Uterus (tissue), 2 donors: Measurements from ENCODE around the gene CCL5.

Experiments
- POLR2A ChIP-seq, 2 donors: fragments of 450-650 bp; IDR thresholded peaks; one replicate each; pipeline ENCODE4 v1.6.1; 2016; ENCODE audit warnings: antibody characterized with exemption in 2 of 2, mild to moderate bottlenecking in 1 of 2, moderate library complexity in 1 of 2
- TF ChIP-seq, protein P1 (sequence below), 4 experiments: fragments of 200-600 bp in 2 of 4; fragments of 450-650 bp in 2 of 4; sonication (generic) in 2 of 4; IDR thresholded peaks; one replicate each; pipeline ENCODE4 v1.5.1; 2016 to 2019; ENCODE audit warnings: antibody characterized with exemption in 4 of 4, mild to moderate bottlenecking in 2 of 4, moderate library complexity in 1 of 4

DNA sequence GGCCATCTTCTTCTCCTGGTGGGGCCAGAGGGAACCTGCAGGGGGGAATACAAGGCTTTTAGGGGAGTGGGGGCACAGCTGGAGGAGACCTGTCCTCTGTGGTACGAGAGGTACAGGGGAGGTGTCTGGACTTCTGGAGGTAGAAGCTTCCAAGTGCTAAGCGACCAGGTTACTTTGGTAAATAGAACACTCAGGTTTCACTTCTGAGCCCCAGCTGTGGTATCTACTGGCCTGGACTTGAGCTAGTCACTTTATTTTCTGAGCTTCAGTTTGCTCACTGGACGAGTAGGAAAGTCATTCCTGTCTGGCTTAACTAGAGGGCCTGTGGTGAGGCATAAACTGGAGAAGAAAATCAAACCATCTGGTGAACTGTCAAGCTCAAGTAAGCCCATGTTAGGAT lies 11.4 kb downstream of the CCL5 start, which contains the start of gene HEATR9:
- TF ChIP-seq POLR2A (IDR thresholded peaks at IDR 0.05) = no peak
- TF ChIP-seq, protein P1, sequence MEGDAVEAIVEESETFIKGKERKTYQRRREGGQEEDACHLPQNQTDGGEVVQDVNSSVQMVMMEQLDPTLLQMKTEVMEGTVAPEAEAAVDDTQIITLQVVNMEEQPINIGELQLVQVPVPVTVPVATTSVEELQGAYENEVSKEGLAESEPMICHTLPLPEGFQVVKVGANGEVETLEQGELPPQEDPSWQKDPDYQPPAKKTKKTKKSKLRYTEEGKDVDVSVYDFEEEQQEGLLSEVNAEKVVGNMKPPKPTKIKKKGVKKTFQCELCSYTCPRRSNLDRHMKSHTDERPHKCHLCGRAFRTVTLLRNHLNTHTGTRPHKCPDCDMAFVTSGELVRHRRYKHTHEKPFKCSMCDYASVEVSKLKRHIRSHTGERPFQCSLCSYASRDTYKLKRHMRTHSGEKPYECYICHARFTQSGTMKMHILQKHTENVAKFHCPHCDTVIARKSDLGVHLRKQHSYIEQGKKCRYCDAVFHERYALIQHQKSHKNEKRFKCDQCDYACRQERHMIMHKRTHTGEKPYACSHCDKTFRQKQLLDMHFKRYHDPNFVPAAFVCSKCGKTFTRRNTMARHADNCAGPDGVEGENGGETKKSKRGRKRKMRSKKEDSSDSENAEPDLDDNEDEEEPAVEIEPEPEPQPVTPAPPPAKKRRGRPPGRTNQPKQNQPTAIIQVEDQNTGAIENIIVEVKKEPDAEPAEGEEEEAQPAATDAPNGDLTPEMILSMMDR (IDR thresholded peaks at IDR 0.05) = no peak
